GM21423 (cell line): ENCODE measurements around the gene CATSPERE.

Experiments
- ATAC-seq: cut with Tn5 transposase; IDR thresholded peaks from one replicate; pipeline ENCODE4 v1.9.1; 2021; ENCODE audit warnings: mild to moderate bottlenecking, moderate library complexity; ENCODE audit not compliant: unreplicated experiment

CATSPERE gene

GRCh38 chr1:244461245-244462071 lies at the start of gene CATSPERE:
Gene CATSPERE, plus strand, starts transcription at chr1:244461273. Its CDS starts 157 bp downstream, at chr1:244461430.
- peak; percentile 99 for ATAC-seq

GRCh38 chr1:244412176-244412575 lies 48.9 kb upstream of the CATSPERE start:
- ATAC-seq = no peak

GRCh38 chr1:244413736-244414135 lies 47.3 kb upstream of the CATSPERE start:
- no peak for ATAC-seq

- no peak for ATAC-seq
Measured at GRCh38 chr1:244414543-244414942, 46.5 kb upstream of the CATSPERE start.

- ATAC-seq = no peak
Measured at GRCh38 chr1:244419024-244419423, 42.0 kb upstream of the CATSPERE start.

GRCh38 chr1:244422174-244422573 lies 38.9 kb upstream of the CATSPERE start:
- ATAC-seq = no peak

- no peak for ATAC-seq
Measured at GRCh38 chr1:244424649-244425334, 36.3 kb upstream of the CATSPERE start.

- ATAC-seq = no peak
Measured at GRCh38 chr1:244427647-244428046, 33.4 kb upstream of the CATSPERE start.

- no peak for ATAC-seq
Measured at GRCh38 chr1:244429818-244430217, 31.3 kb upstream of the CATSPERE start.

- ATAC-seq = no peak
Measured at GRCh38 chr1:244431166-244431565, 29.9 kb upstream of the CATSPERE start.

- ATAC-seq = no peak
Measured at GRCh38 chr1:244435562-244436205, 25.4 kb upstream of the CATSPERE start.

- no peak for ATAC-seq
Measured at GRCh38 chr1:244436336-244437085, 24.6 kb upstream of the CATSPERE start.

GRCh38 chr1:244437086-244437468 lies 24.0 kb upstream of the CATSPERE start:
- no peak for ATAC-seq

GRCh38 chr1:244439391-244440032 lies 21.6 kb upstream of the CATSPERE start:
- ATAC-seq = no peak

GRCh38 chr1:244442850-244443249 lies 18.2 kb upstream of the CATSPERE start:
- ATAC-seq = no peak

GRCh38 chr1:244444854-244445253 lies 16.2 kb upstream of the CATSPERE start:
- no peak for ATAC-seq

GRCh38 chr1:244445320-244446181 lies 15.5 kb upstream of the CATSPERE start:
- no peak for ATAC-seq

GRCh38 chr1:244447024-244447423 lies 14.0 kb upstream of the CATSPERE start:
- no peak for ATAC-seq

GRCh38 chr1:244447552-244447951 lies 13.5 kb upstream of the CATSPERE start:
- ATAC-seq = no peak
